H9 (cell line): ENCODE measurements around the gene LHFPL6. TPM values are rescaled to one million over a fixed set of nuclear protein-coding genes. Genes with fewer than 3 reads are reported as not detected.

ENCODE experiments used
- DNase-seq: peaks from one replicate; pipeline ENCODE4 v3.0.0-alpha.2; 2017
- H2AFZ ChIP-seq: one replicate; pipeline ENCODE4 v1.6.1; 2013; ENCODE audit warnings: mild to moderate bottlenecking, low read length, control low read depth, moderate library complexity
- H2AK5ac ChIP-seq: 2 replicates; pipeline ENCODE4 v1.6.1; 2013; ENCODE audit warnings: low read length, control low read depth, mixed read lengths; ENCODE audit not compliant: insufficient read length
- H2BK120ac ChIP-seq: one replicate; pipeline ENCODE4 v1.6.1; 2013; ENCODE audit warnings: low read depth, mild to moderate bottlenecking, low read length, control low read depth, inconsistent platforms; ENCODE audit not compliant: poor library complexity, severe bottlenecking
- H2BK12ac ChIP-seq: 2 replicates; pipeline ENCODE4 v1.6.1; 2013; ENCODE audit warnings: low read length, control low read depth, mixed read lengths, low read depth; ENCODE audit not compliant: insufficient read length
- H2BK15ac ChIP-seq: 2 replicates; pipeline ENCODE4 v1.6.1; 2013; ENCODE audit warnings: low read depth, low read length, control low read depth
- H2BK20ac ChIP-seq: one replicate; pipeline ENCODE4 v1.6.1; 2013; ENCODE audit warnings: low read depth, mild to moderate bottlenecking, low read length, control low read depth, inconsistent platforms; ENCODE audit not compliant: poor library complexity, severe bottlenecking
- H2BK5ac ChIP-seq: 2 replicates; pipeline ENCODE4 v1.6.1; 2013; ENCODE audit warnings: low read length, control low read depth, mixed read lengths; ENCODE audit not compliant: insufficient read length
- H3K14ac ChIP-seq: 2 replicates; pipeline ENCODE4 v1.6.1; 2013; ENCODE audit warnings: low read length, control low read depth; ENCODE audit not compliant: insufficient read depth
- H3K18ac ChIP-seq: 2 replicates; pipeline ENCODE4 v1.6.1; 2013; ENCODE audit warnings: low read depth, mild to moderate bottlenecking, mixed read lengths, low read length, control low read depth; ENCODE audit not compliant: insufficient read length
- H3K23ac ChIP-seq: 2 replicates; pipeline ENCODE4 v1.6.1; 2013; ENCODE audit warnings: low read length, control low read depth, mixed read lengths, low read depth; ENCODE audit not compliant: insufficient read length
- H3K23me2 ChIP-seq: 2 replicates; pipeline ENCODE4 v1.6.1; 2013; ENCODE audit warnings: low read depth, mild to moderate bottlenecking, mixed read lengths, low read length, control low read depth; ENCODE audit not compliant: insufficient read length, poor library complexity, severe bottlenecking
- H3K27ac ChIP-seq: 2 replicates; pipeline ENCODE4 v1.5.1; 2013; ENCODE audit warnings: low read length, control low read depth, mixed read lengths, low read depth; ENCODE audit not compliant: insufficient read length
- H3K27me3 ChIP-seq: 2 replicates; pipeline ENCODE4 v1.6.1; 2013; ENCODE audit warnings: low read length, control low read depth, inconsistent platforms; ENCODE audit not compliant: insufficient read depth
- H3K4ac ChIP-seq: 2 replicates; pipeline ENCODE4 v1.6.1; 2013; ENCODE audit warnings: low read depth, mild to moderate bottlenecking, control low read depth, inconsistent platforms, low read length, moderate library complexity
- H3K4me1 ChIP-seq: 2 replicates; pipeline ENCODE4 v1.6.1; 2013; ENCODE audit warnings: low read length, control low read depth, inconsistent platforms; ENCODE audit not compliant: insufficient read depth
- H3K4me2 ChIP-seq: 2 replicates; pipeline ENCODE4 v1.6.1; 2013; ENCODE audit warnings: low read length, control low read depth, mixed read lengths; ENCODE audit not compliant: insufficient read length, insufficient read depth
- H3K56ac ChIP-seq: 2 replicates; pipeline ENCODE4 v1.6.1; 2013; ENCODE audit warnings: low read depth, mild to moderate bottlenecking, mixed read lengths, low read length, control low read depth; ENCODE audit not compliant: insufficient read length
- H3K79me1 ChIP-seq: 2 replicates; pipeline ENCODE4 v1.6.1; 2013; ENCODE audit warnings: low read depth, mild to moderate bottlenecking, moderate library complexity, low read length, control low read depth, inconsistent platforms; ENCODE audit not compliant: insufficient read depth, poor library complexity, severe bottlenecking
- H3K79me2 ChIP-seq: 2 replicates; pipeline ENCODE4 v1.6.1; 2013; ENCODE audit warnings: low read length, control low read depth, inconsistent platforms; ENCODE audit not compliant: insufficient read depth
- H3K9ac ChIP-seq: 2 replicates; pipeline ENCODE4 v1.6.1; 2013; ENCODE audit warnings: low read length, control low read depth, mixed read lengths; ENCODE audit not compliant: insufficient read length; ENCODE audit errors: extremely low read depth
- H3K9me3 ChIP-seq: one replicate; pipeline ENCODE4 v1.6.1; 2013; ENCODE audit warnings: low read depth, low read length, inconsistent platforms; ENCODE audit not compliant: control insufficient read depth
- H3T11ph ChIP-seq: one replicate; pipeline ENCODE4 v1.6.1; 2013; ENCODE audit warnings: mild to moderate bottlenecking, low read length, control low read depth, inconsistent platforms
- H4K20me1 ChIP-seq: one replicate; pipeline ENCODE4 v1.6.1; 2013; ENCODE audit not compliant: control insufficient read depth, insufficient read length, insufficient read depth
- H4K5ac ChIP-seq: 2 replicates; pipeline ENCODE4 v1.6.1; 2013; ENCODE audit warnings: low read depth, mild to moderate bottlenecking, mixed read lengths, low read length, control low read depth; ENCODE audit not compliant: insufficient read length
- H4K8ac ChIP-seq: replicated peaks from 2 replicates; pipeline ENCODE4 v1.6.1; 2013; ENCODE audit warnings: low read length, control low read depth, mixed read lengths, low read depth; ENCODE audit not compliant: insufficient read length
- H4K91ac ChIP-seq: 2 replicates; pipeline ENCODE4 v1.6.1; 2013; ENCODE audit warnings: low read depth, mild to moderate bottlenecking, moderate library complexity, mixed read lengths, low read length, control low read depth; ENCODE audit not compliant: insufficient read length
- H3K27ac Mint-ChIP-seq, 3 experiments: 2 replicates in 2 of 3; 3 replicates in 1 of 3; pipeline ENCODE4 v1.8.0; 2020 to 2021; ENCODE audit warnings: mixed read lengths in 3 of 3, mild to moderate bottlenecking in 1 of 3, moderate library complexity in 1 of 3
- H3K27me3 Mint-ChIP-seq: 2 replicates; pipeline ENCODE4 v1.8.0; 2021; ENCODE audit warnings: low read depth, mild to moderate bottlenecking, moderate library complexity, mixed read lengths
- H3K36me3 Mint-ChIP-seq, 3 experiments: 2 replicates in 2 of 3; 3 replicates in 1 of 3; pipeline ENCODE4 v1.8.0; 2020 to 2021; ENCODE audit warnings: low read depth in 3 of 3, mixed read lengths in 3 of 3; ENCODE audit not compliant: insufficient read depth in 1 of 3
- H3K4me1 Mint-ChIP-seq, 2 experiments: 2 replicates each; pipeline ENCODE4 v1.8.0; 2020; ENCODE audit warnings: mixed read lengths in 2 of 2
- H3K4me3 Mint-ChIP-seq, 2 experiments: 2 replicates in 1 of 2; 3 replicates in 1 of 2; pipeline ENCODE4 v1.8.0; 2020 to 2021; ENCODE audit warnings: mild to moderate bottlenecking in 2 of 2, mixed read lengths in 2 of 2, moderate library complexity in 1 of 2
- H3K9me3 Mint-ChIP-seq, 2 experiments: 2 replicates in 1 of 2; 3 replicates in 1 of 2; pipeline ENCODE4 v1.8.0; 2020; ENCODE audit warnings: mild to moderate bottlenecking in 2 of 2, mixed read lengths in 2 of 2, moderate library complexity in 1 of 2
- CTCF ChIP-seq: fragments of 200-600 bp; sonication (generic); conservative IDR thresholded peaks from 3 replicates; pipeline ENCODE4 v1.8.0; 2021; ENCODE audit warnings: antibody characterized with exemption, mild to moderate bottlenecking
- WGBS: extraction: QIAGEN DNeasy Blood & Tissue Kit; methylation state at CpG from one replicate; pipeline ENCODE4 v1.1.7; 2013; ENCODE audit warnings: missing lambda C conversion rate, low lambda C conversion rate, mixed read lengths; ENCODE audit not compliant: insufficient read length; ENCODE audit errors: extremely low coverage; 5-methylcytosine and 5-hydroxymethylcytosine counted together
- total RNA-seq: library from RNA; stranded (reverse); gene quantifications from 2 replicates; pipeline ENCODE4 v1.2.1, GENCODE V29; 2021

LHFPL6 gene
- total RNA-seq, 1 experiment from 2014 or later, result 3.5 TPM

- Histone ChIP-seq H3K79me1 (no peaks in the 10 kb centered on the region), H3K4me1 (peaks cover 9% of the 10 kb centered on the region; the same call in 1 of the 2 replicates), H3K79me2 (no peaks in the 10 kb centered on the region), H2BK12ac (no peak overlapping the region), H4K5ac (no peak overlapping the region), H2AK5ac (no peak overlapping the region), H4K91ac (no peak overlapping the region), H3T11ph (no peak overlapping the region), H2BK15ac (no peak overlapping the region), H3K4ac (no peak overlapping the region), H3K14ac (no peak overlapping the region), H3K23me2 (no peaks in the 10 kb centered on the region), H2AFZ (no peak overlapping the region), H2BK120ac (no peak overlapping the region), H3K23ac (no peak overlapping the region), H4K8ac (no peak overlapping the region), H3K9ac (no peak overlapping the region), H3K18ac (no peak overlapping the region), H3K27ac (no peak overlapping the region), H3K9me3 (no peaks in the 10 kb centered on the region), H4K20me1 (no peaks in the 10 kb centered on the region), H2BK20ac (no peak overlapping the region), H3K4me2 (no peak overlapping the region), H3K27me3 (no peaks in the 10 kb centered on the region), H3K56ac (no peak overlapping the region), H2BK5ac (no peak overlapping the region)
- H3K4me1 Mint-ChIP-seq, result peaks cover 35 to 39% of the 10 kb centered on the region in 2 experiments
- no peak for TF ChIP-seq CTCF
- H3K9me3 Mint-ChIP-seq, result no peaks in the 10 kb centered on the region; a peak in 1 of 5 replicates
- no peaks in the 10 kb centered on the region for H3K36me3 Mint-ChIP-seq
- no CpG with 5 or more reads among the region's 7 CpGs for WGBS
- no peak overlapping the region for H3K27ac Mint-ChIP-seq
- DNase-seq, result no peak
- no peak overlapping the region for H3K4me3 Mint-ChIP-seq
- H3K27me3 Mint-ChIP-seq, result peaks cover 8% of the 10 kb centered on the region
Observed at GRCh38 chr13:39405596-39406205, 197.3 kb downstream of the LHFPL6 start.
